HG03571 (cell line): Measurements from ENCODE around the gene RDH11.
A peak's percentile ranks its signal among the peaks of the same experiment; 100 is the strongest.
"Not testable (repeated sequence)": the region's sequence is repeated elsewhere in the genome, so short reads cannot be mapped to it uniquely, and the experiment has no call there.

Experiments used
- ATAC-seq: cut with Tn5 transposase; IDR thresholded peaks from one replicate; pipeline ENCODE4 v1.9.1; 2021; ENCODE audit not compliant: unreplicated experiment

Gene RDH11

DNA sequence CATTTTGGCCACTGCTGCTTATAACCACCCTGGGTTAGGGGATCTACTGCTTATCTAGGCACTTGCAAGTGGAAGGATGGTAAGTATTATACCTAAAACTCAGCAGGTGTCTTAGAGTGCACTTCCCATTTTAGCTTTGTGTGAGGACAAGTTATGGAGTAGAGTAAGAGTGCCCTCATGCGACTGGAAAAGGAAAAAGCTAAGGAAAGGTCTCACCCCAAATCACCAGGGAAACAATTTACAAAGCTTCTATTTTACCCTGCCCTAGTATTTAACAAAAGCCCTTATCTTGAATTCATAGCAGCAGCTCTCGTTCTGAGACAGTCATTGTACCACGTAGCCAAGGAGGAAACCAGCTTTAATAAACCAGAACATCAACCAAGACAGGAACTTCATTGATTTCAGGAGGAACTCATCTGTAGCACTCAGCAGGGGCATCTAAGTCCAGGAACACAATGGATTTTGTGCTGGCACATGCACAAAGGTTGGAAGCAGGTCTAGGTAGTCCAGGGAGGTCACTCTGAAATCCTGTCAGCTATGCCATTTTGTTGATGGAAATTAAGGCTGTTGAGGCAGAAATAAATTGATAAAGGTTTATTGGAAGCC, 9.0 kb upstream of the RDH11 start:
- ATAC-seq: no peak

DNA sequence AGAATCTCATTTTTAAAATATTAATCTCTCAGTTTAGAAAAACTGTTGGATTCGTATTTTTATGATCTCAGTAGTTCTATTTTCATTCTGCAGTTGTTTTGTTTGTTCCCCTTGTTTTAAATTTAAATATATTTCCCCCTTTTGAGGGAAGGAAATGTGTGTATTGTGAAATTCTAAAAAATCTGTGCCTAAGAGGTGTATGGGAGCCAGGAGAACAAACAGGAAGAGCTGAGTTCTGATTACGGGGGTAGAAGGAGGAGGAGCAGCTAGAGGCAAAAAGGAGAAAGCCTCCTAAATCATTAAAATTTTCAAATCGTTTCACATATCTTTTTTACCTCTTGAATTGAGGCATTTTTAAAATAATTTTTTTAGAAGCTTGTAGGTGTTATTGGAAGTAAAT, 8.4 kb upstream of the RDH11 start:
- no peak for ATAC-seq

DNA sequence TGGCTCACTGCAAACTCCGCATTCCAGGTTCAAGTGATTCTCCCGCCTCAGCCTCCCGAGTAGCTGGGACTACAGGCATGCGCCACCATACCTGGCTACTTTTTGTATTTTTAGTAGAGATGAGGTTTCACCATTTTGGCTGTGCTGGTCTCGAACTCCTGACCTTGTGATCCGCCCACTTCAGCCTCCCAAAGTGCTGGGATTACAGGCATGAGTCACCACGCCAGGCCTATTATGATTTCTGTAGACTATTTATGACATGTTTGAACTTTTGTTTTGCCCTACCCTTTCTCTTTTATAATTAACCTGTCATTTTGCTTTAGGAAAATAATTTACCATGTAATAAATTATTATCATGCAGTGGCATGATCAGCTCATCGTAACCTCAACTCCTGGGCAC, 5.9 kb upstream of the RDH11 start, which contains the start of gene RDH12:
TSS of gene RDH12 (plus strand) at position 395 of the 400 bp plus-strand sequence. CDS start 20,757 bp downstream, outside the sequence.
- ATAC-seq: not testable (repeated sequence)

DNA sequence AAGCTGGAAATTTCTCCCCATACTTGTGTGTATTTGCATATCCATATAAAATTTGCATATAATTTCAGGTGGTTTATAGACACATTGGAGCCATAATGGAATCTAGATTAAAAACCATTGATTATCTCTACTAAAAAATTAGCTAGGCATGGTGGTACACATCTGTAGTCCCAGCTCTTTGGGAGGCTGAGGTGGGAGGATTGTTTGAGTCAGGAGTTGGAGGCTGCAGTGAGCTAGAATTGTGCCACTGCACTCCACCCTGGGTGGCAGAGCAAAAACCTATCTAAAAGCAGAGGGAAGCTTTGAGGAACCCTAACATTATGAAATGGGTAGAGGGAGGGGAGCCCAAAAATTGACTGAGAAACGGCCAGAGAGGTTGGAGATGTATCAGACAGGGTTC, 2.6 kb upstream of the RDH11 start:
- ATAC-seq: no peak

DNA sequence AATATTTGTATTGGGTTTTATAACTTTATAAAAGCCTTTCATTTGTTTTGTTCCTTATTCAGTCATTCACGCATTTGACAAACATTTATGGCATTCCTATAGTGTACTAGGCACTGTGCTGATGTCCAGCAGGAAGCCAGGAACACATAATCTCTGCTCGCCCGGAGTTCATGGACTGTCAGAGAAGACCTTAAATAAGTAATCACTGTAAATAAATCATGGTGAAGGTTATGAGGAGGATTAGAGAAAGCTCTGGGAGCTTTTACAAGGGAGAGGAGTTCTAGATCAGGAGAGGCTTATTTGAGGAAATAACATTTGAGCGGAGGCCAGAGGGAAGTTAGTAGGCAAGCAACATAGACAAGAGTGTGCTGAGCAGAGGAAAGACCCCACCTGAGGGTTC, 1.4 kb upstream of the RDH11 start:
- no peak for ATAC-seq

DNA sequence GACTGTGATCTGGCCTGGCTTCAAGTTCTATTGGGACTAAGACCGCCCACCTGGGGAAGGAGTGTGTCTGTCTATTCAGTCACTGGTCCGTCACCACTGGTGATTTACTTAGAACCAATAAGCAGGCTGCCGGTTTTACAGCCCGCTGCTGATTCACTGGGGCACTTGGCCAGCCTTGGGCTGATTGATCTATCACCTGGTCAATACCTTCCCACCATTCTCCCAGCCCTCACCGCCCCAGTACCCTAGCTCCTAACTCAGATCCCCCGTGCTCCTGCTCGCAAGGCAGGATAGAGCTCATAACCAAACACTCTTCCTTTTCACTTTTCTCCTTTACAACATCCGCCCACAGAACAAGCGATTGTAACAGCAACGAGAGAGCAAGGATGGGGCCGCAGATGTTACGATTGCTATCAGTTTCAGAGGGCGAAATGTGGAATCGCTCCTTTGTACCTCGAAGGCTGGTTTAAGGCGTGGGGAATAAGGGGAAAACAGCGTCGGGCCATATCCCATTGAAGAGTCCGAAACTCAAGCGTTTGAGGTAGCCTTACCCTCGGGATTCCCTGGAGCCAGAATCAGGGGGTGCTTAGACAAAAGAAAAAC, 672 bp downstream of the RDH11 start:
- ATAC-seq: peak; percentile 87

DNA sequence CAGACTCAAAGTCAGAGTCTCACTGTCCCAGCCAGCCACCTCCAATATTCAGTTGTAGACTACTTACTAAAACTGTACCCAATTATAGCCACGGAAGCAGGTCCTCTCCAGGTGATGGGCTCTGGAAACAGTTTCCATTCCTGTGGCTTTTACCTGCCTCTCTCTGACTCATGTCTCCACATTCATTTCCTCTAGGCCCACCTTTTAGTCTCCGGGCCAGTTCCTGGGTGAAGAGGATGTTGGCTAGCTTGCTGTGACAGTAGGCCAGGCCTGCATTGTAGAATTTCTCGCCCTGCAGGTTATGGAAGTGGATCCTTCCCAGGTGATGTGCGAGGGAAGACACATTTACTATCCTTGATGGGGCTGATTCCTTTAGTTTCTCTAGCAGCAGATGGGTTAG, 5.6 kb downstream of the RDH11 start:
- no peak for ATAC-seq

DNA sequence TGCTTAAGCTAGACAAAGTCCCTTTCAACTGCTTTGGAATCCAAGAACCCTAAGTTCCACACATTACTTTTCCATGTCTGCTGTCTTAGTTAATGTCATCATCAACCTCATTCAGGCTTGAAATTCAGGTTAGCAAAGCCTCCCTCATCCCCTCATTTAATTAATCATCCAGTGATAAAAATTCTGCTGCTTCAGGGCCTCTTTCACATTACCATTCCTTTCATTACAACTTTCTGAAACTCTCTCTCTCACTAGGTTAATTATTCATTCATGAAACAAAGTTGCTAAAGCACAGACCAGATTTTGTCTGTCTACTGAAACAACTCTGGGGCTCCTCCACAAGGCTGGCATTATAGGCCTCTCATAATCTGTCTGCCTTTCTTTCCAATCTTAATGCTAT, 11.7 kb downstream of the RDH11 start:
- no peak for ATAC-seq

DNA sequence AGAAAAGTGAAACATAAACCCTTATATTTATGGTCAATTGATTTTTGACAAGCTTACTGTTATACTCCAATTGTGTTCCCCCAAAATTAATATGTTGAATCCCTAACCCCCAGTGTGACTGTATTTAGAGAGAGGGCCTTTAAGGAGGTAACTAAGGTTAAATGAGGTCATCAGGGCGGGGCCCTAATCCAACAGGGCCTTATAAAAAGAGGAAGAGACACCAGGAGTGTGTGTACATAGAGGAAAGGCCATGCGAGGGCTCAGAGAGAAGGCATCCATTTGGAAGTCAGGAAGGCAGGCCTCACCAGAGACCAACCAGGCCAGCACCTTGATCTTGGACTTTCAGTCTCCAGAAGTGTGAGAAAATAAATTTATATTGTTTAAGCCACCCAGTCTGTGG, 14.6 kb downstream of the RDH11 start:
- no peak for ATAC-seq

DNA sequence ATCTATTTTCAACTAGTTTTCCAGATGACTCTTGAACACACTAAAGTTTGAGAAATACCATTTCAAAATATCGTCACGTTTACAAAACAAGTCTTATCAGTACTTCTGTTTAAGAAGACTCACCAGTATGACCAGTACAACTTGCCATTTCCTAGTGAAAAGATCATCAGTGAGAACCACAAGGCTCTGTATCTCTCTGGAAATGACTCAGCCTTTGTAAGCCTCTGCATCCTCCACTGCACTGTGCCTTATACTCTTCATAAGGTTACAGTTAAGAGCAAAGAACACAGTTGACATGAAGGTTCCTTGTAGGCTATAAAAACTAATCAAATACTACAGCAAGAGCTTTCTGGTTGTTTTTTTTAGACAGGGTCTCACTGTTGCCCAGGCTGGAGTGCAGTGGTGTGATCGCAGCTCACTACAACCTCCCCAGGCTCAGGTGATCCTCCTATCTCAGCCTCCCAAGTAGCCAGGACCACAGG, 15.4 kb downstream of the RDH11 start:
- ATAC-seq: peak; percentile 92

DNA sequence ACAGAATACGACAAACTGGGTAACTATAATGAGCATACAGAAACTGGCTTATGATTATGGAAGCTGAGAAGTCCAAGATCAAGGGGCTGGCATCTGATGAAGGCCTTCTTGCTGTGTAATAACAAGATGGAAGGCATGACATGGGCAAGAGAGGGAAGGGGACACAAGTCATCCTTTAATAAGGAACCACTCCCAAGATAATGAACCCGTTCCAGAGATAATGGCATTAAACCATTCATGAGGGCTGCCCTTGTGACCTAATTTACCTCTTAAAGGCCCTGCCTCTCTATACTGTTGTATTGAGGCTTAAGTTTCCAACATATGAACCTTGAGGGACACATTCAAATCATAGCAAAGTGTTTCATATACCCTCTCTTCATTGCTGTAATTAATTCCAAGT, 16.6 kb downstream of the RDH11 start:
- ATAC-seq: no peak

DNA sequence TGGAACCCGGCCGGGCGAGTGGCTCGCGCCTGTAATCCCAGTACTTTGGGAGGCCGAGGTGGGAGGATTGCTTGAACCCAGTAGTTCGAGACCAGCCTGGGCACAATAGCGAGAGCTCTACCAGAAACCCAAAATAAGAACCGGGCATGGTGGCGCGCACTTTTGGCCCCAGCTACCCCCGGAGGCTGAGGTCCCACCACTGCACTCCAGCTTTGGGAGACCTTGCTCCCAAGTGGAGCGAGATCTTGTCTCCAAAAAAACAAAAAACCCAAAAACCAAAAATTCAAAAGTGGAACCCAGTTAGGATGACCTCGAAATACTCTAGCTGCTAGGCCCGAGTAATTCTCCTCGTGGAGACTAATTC, 20.4 kb downstream of the RDH11 start:
- ATAC-seq: no peak

DNA sequence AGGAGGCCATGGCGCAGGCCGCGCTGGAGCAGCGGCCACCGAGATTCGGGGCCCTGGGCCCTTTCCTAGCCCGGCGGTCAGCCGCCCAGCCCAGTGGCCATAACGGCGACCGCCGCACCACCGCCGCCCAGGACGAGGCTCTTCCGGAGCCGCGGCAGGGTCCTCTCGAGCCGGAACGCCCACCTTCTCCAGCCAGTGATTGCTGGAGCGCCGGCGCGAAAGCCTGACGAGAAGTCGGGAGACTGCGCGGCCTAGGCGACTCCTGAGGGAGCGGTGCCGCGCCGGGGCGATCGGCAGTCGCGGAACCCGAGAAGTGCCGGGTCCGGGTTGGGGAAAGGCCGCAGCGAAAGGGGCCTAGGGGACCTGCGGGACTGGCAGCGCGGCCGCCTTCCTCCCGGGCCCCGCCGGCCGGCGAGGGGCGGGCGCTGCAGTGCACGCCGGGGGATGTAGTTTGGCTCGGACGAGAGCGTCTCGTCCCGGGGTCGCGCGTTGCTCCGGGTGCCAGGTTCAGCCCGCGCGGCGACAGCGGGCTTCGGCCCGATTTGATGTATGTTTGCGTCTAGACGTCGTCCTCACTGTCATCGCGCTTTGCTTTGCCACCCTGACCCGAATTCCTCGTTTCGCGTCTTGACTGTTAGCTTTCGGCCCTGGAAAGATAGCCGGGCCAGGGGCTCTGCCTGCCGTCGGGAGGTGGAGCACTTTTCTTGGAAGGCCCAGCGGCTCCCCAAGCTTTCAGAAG, 20.9 kb downstream of the RDH11 start, which contains the start of gene VTI1B:
TSS of gene VTI1B (minus strand) at position 153 of the 739 bp plus-strand sequence. CDS start at position 10, 143 bp downstream.
- peak; percentile 84 for ATAC-seq

DNA sequence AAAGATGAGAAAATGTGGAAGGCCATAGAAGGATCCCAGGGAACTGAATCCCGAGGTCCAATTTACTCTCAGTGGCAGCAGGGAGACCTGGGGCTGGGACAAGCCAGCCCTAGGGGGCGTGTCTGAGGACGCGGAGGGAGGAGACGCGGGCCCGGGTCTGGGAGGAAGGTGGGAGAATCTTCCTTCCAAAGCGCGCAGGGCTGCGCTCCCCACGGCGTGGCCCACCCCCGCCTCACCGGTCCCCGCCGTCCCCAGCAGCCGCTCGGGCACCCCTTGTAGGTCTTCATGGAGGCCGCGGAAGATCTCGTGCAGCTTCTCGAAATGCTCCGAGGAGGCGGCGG, 21.5 kb downstream of the RDH11 start:
- peak; percentile 41 for ATAC-seq

DNA sequence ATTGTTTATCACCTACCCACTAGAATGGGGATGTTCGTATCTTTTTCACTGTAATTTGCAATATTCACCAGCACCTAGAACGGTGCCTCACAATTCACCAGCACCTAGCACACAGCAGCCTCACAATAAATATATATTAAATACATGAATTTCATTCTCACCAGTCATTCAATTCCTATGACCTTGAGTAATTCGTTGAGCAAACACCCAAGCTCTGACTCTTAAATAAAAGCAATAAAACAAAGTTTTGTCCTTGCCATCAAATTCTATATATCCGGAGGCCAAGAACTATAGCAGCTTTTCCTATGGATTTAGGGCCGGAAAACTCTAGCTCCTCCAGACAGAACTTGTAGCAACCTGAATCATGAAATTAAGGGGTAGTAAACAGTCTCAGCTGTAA, 22.1 kb downstream of the RDH11 start:
- no peak for ATAC-seq

DNA sequence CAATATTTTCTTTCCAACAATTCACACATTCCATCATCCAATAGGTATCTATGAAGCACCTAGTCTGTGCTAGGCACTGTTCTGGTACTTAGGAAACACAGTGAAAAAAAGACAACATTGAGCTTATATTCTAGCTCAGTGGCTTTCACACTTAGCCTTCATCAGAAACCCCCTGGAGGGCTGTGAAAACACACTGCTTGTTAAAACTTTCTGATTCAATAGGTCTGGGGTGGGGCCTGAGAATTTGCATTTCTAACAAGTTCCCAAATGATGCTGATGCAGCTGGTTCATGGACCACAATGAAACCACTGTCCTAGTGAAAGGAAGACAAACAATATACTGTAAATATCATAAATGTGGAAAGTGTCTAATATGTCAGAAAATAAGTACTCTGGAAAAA, 27.0 kb downstream of the RDH11 start:
- ATAC-seq: no peak

DNA sequence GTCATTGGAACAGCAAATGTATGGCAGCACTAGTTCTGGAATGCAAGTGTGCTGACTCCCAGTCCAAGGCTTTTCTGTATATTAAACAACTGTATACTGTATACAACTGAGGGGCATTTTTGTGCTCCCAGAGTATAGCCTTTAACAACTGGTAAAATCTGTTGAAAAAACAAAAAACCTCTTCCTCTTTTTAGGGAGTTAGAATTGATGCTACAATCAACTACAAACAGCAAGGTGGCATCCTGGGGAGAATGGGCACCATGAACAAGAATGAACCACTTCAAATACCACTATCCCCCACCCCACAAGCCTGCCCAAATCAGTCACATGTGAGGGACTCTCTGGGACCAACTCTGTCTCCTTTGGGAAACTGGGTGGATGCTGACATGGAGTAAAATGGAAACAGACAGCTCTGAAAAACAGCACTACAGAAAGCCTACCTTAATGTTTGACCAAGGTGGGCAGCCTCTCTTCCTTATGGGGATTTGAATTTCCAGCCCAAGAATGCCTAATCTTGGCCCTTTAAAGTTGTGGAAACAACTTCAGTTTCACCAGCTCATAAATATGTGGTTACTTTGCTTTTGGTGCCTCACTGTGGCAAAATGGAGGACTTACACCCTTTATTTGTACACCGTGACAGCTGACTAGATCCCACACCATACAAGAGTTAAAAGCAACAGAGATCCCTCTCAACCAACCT, 28.7 kb downstream of the RDH11 start:
- no peak for ATAC-seq

DNA sequence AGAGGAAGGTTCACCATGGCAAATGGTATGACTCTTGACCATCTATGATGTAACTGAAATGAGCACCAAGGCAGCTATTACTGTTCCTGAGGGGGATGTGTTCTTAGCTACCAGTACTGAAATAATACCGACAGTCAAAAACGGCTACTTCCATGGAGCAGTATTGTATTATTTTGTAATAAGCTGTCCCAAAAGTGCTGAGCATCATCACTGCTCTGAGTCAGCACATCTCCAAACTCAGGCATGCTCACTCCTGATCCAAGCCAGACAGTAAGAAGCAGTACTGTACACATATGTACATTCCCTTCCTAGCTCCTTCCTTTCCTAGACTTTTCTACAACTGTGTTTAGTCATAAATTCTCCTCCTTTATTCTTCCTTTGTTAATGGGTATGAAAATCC, 29.7 kb downstream of the RDH11 start:
- ATAC-seq: no peak

DNA sequence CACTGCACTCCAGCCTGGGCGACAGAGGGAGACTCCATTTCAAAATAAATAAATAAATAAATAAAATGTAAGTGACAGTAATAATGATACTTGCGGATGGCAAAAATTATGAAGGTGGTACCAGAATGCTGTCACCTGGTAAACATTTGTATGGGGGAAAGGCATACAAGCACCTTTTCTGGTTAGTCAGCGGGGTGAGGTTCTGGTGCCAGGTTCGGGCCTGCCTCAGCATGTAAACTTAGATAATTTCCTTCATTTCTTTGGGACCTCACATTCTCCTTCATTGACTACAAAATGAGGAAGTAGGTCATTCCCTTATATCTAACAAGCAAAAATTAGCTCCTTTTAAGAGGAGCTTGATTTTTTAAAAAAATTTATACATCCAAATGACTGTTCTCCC, 31.9 kb downstream of the RDH11 start:
- no peak for ATAC-seq

DNA sequence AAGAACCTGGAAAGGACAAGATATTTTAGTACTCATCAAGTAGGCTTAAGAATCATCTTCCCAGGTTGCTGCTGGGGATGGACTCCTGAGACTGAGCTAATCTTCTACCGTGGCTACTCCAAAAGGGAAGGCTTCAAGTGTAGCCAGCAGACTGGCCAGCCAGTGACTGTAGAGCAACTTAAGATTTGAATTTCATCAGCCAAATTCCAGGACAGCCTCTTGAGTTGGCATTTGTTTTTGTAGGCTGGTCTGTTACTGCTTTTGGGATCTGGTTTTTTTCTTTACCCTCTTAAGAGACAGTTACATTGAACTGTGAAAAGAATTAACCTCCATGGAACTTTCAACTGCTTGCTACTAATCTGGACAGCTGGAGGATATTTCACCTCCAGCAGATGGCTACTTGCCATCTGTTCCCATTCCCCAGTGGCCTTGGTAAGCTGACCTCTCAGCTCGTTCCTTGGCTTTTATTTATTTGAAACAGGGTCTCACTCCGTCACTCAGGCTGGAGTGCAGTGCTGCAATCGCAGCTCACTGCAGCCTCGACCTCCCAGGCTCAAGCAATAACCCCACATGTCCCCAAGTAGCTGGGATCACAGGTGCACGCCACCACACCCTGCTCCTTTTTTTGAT, 41.8 kb downstream of the RDH11 start:
- no peak for ATAC-seq

DNA sequence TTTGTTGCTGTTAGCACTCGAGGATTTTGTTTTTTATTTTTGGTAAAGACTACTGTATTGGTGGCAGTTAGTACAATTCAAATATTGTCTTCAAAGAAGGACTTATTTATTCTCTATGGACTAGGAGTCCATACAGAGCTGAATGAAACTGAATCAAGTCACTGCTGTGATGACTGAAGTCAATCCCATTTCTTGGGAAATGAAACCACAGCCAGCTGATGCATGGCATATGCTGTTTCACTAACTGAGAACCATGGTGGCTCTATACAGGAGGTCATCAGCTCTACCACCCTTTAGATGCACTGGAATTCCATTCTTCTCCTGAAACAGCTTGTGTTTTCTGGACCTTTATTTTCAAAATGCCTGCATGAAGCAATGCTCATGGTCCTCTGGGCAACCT, 43.4 kb downstream of the RDH11 start:
- no peak for ATAC-seq
